Astrocyte of the cerebellum (primary cell): ENCODE measurements around the gene C1QL4.
"Not testable (repeated sequence)": the region's sequence is repeated elsewhere in the genome, so short reads cannot be mapped to it uniquely, and the experiment has no call there.

ENCODE experiments used
- DNase-seq: peaks from one replicate; pipeline ENCODE4 v3.0.0-alpha.2; 2011; ENCODE audit warnings: low read depth
- H3K4me3 ChIP-seq: 2 replicates; pipeline ENCODE4 v1.5.1; 2011; ENCODE audit warnings: mild to moderate bottlenecking, low read depth, low read length, moderate library complexity
- in situ Hi-C: cut with HindIII; loops from 2 replicates; pipeline ENCODE4 v1.10.0; 2017; ENCODE audit warnings: low sequenced_read_pairs
- TF ChIP-seq, protein P1 (sequence below): IDR thresholded peaks from 2 replicates; pipeline ENCODE4 v1.5.1; 2012; ENCODE audit warnings: low read length, low read depth, moderate library complexity, mild to moderate bottlenecking; ENCODE audit errors: missing control alignments

C1QL4 gene

DNA sequence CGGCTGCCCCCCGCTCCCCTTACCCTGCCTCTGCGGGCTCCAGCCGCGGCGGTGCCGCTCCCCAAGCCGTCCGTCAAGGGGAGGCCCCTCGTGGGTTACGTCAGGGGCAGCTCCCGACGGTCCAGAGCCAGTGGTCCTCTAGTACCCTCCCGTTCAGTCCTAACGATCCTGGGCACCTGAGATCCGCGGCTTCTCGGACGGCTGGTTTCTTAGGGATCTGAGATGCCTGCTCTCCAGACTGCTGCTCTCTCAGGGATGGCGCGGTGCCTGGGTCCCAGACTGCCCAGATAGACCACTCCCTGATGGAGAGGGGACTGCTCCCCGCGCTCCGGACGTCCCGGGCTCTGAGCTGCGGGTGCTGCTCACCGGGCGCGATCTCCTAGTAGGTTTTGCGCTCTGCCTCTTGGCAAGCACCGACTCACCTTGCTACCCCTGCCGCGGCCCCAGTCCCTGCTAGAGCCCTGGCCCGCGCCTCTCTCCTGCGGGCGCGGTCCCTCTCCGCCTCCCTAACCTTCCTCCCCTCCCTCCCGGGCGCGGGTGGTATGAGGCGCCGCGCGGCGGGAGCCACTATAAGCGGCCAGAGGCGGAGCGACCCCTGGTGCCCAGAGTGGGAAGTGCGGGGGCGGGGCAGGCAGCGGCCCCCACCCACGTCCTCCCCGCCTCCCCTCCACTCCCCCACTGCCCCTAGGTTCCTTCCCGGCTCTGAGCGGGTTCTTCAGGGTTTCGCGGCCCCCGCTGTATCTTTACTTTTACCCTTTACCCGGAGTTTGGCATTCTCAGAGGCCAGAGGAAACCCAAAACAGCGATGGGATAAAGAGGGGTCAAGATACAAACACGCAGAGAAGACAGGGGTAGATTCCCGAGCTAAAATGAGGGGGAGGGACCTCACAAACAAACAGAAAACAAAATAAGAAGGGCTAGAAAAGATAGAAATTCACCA lies at the start of gene C1QL4:
C1QL4 (minus strand) TSS at position 544 of the 940 bp plus-strand sequence. CDS start 711 bp downstream, outside the sequence.
- peak; percentile 9 for DNase-seq
- H3K4me3 ChIP-seq, result peak within 1 kb of the TSS; percentile 25
- TF ChIP-seq, protein P1, sequence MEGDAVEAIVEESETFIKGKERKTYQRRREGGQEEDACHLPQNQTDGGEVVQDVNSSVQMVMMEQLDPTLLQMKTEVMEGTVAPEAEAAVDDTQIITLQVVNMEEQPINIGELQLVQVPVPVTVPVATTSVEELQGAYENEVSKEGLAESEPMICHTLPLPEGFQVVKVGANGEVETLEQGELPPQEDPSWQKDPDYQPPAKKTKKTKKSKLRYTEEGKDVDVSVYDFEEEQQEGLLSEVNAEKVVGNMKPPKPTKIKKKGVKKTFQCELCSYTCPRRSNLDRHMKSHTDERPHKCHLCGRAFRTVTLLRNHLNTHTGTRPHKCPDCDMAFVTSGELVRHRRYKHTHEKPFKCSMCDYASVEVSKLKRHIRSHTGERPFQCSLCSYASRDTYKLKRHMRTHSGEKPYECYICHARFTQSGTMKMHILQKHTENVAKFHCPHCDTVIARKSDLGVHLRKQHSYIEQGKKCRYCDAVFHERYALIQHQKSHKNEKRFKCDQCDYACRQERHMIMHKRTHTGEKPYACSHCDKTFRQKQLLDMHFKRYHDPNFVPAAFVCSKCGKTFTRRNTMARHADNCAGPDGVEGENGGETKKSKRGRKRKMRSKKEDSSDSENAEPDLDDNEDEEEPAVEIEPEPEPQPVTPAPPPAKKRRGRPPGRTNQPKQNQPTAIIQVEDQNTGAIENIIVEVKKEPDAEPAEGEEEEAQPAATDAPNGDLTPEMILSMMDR, result peak; percentile 86
- in situ Hi-C loops, result no loop called here

DNA sequence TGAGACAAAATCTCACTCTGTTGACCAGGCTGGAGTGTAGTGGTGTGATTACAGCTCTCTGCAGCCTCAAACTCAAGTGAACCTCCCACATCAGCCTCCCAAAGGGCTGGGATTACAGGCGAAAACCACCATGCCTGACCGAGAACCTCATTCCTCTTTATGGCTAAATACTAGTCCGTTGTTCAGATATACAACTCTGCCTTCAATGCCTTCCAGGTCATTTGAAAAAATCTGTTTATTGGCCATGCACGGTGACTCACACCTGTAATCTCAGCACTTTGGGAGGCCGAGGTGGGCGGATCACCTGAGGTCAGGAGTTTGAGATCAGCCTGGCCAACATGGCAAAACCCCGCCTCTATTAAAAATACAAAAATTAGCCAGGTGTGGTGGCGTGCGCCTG lies 43.2 kb upstream of the C1QL4 start:
- in situ Hi-C loops, H3K4me3 ChIP-seq, DNase-seq: not testable (repeated sequence)

DNA sequence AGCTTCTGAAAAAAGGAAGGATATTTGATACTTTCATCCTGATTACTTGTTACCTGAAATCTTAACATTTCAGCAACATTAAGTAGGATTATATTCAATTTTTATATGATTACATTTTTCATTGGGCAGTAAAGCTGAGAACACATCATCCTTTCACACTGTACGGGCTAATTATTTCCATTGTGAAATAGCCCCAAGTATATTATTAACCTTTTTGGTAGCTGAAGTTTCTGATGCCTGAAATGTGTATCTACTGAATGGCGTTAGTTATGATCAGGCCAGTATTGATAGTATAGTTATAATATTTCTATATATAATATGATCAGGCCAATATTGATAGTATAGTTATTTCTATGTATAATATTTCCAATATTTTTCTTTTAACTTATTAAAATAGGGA lies 40.4 kb upstream of the C1QL4 start:
- TF ChIP-seq, protein P1, result no peak
- H3K4me3 ChIP-seq, result no peak overlapping the region
- no peak for DNase-seq
- in situ Hi-C loops, result no loop called here

DNA sequence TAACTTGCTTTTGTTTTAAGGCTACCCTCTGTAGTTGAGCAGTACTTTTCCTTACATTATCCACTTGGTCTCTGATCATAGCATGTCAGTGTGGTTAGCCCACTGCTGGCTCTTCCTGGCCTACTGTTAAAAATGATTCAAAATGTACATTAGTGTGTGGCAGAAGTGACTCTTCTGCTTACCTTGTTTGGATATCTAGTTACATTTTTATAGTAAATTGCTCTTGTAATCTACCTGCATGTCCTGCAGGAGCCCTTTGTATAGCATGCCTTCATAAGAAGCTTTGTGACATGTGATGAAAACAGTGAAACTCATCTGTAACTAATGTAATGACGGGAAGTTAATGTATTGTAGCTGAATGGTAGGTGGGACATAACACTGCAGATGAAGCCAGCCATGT lies 38.4 kb upstream of the C1QL4 start:
- TF ChIP-seq, protein P1, result no peak
- in situ Hi-C loops, result no loop called here
- DNase-seq, result no peak
- no peak overlapping the region for H3K4me3 ChIP-seq

DNA sequence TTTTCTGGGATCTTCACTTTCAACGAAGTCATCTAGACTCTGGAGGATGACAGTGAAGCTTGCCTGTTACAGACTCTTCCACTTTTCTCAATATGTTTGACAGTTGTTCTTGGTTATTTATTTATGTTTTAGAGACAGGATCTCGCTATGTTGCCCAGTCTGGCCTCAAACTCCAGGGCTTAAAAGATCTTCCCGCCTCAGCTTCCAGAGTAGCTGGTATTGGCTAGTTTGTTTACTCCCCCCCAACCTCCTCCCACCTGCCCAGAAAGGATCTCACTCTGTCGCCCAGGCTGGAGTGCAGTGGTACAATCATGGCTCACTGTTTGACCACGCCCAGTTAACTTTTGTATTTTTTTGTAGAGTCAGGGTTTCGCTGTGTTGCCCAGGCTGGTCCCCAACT lies 33.6 kb upstream of the C1QL4 start:
- in situ Hi-C loops, result no loop called here
- H3K4me3 ChIP-seq, result no peak overlapping the region
- no peak for DNase-seq
- TF ChIP-seq, protein P1, result no peak

DNA sequence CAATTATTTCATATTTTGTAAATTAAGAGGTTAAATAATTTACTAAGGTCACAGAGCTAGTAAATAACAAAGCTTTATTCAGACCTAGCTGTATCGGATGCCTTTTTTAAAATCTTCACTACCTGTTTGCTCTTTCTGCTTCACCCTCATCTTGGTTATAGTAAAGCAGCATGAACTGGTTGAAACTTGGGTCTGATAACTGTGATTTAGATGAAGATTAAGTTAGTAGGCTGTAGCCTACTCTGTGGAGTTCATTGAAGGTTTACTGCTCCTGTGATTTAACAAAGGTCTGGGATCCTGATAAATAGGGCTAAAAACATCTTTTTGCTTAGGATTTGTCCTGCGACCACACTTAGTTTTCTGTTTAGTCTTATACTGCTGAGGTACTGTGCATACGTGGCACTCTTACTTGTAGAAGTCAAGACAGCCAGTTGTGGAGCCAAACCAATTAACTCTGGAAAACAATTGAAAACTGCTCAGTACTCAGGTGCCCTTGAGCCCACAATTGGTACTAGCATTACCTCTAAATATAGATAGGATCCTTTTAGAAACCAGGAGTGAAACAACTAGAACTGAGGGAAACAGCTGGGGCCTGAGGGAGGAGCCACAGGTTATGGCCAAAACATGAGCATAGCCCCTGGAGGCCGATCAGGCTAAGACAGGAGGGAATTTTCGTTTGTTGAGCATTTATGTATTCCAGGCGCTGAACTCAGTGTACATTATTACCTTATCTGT lies 32.6 kb upstream of the C1QL4 start:
- TF ChIP-seq, protein P1, result peak; percentile 58
- no peak overlapping the region for H3K4me3 ChIP-seq
- in situ Hi-C loops, result loop anchor here (5.0 kb wide), 3 partner anchors 48 to 138 kb away; partner anchors contain the start of gene TUBA1C
- DNase-seq, result no peak
